ENCODE results near the gene DNER. TPM values are rescaled to one million over a fixed set of nuclear protein-coding genes. Genes with fewer than 3 reads are reported as not detected.
"Not testable (repeated sequence)": the region's sequence is repeated elsewhere in the genome, so short reads cannot be mapped to it uniquely, and the experiment has no call there.

The DNER gene
- total RNA-seq, 1 donor from 2014 or later, result 1.2 TPM

DNA sequence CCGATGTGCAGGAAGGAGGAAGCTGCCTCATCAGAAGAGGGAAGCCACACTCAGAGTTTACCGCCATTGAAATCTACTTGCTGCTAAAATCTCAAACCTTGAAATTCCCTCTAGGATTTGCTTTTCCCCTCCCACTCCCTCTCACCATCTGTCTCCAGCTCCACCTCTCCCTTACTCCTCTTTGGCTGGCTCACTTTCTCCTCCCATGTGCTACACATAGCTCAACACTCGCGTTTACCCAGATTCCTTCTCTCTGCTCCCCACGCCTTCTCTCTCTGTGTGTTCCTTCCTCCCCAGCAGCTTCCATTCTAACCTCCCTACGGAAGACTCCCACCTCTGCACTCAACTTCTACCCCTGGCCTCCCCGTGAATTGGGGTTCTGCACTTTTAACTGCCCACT, 143.1 kb downstream of the DNER start:
- DNase-seq (ENCODE audit: low read depth), result no peak

DNA sequence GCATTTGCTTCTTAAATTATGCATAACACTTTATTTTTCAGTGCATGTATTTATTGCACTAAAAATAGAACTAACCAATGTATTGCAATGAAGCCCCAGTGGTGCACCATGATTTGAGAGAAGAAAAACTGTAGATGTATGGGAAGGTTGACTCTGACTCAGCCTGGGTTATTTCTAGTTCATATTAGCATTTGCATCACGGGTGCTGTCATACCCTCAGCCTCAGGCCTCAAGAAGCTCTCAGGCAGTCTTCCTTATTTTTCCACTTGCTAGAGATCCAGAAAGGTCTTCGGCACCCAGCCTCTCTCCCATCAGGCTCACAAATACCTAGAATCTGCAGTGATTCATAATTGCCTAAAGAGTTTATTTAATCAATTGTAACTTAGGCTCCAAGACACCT, 148.0 kb downstream of the DNER start:
- DNase-seq (ENCODE audit: low read depth), result no peak

DNA sequence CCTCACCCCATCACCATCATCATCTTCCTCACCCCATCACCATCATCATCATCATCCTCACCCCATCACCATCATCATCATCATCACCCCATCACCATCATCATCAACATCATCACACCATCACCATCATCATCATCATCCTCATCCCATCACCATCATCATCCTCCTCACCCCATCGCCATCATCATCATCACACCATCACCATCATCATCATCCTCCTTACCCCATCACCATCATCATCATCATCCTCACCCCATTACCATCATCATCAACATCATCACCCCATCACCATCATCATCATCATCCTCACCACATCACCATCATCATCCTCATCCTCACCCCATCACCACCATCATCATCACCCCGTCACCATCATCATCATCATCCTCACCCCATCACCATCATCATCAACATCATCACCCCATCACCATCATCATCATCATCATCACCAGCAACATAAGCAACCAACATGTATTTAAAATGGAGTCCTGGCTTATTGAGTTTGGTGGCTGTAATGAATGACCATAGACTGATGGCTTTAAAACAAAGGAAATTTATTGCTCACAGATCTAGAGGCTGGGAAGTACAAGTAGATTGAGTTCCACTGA, 150.0 kb downstream of the DNER start:
- DNase-seq (ENCODE audit: low read depth), result no peak

DNA sequence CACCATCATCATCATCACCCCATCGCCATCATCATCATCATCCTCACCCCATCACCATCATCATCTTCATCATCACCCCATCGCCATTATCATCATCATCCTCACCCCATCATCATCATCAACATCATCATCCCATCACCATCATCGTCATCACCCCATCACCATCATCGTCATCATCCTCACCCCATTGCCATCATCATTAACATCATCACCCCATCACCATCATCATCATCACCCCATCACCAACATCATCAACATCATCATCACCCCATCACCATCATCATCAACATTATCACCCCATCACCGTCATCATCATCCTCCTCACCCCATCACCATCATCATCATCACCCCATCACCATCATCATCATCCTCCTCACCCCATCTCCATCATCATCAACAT, 151.0 kb downstream of the DNER start:
- no peak for DNase-seq (ENCODE audit: low read depth)

DNA sequence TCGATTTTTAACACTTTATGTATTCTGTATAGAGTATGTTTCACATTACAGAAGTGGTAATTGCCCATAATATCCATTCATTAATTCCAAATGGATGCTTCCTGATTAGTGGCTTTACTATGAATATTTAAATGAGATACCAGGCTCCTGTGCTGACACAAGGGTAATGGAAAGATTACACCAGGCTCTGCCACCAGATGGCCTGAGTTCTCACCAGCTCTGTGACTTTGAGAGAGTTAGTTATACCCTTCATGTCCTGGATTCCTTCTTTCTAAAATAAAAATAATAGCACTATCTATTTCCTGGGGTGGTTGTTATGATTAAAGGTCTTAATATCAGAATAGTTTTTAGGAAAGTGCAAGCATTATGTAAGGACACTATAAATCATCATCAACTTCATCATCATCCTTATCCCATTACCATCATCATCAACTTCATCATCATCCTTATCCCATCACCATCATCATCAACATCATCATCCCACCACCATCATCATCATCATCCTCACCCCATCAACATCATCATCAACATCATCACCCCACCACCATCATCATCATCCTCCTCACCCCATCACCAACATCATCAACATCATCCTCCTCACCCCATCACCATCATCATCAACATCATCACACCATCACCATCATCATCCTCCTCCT, 151.8 kb downstream of the DNER start:
- DNase-seq (ENCODE audit: low read depth), result no peak

DNA sequence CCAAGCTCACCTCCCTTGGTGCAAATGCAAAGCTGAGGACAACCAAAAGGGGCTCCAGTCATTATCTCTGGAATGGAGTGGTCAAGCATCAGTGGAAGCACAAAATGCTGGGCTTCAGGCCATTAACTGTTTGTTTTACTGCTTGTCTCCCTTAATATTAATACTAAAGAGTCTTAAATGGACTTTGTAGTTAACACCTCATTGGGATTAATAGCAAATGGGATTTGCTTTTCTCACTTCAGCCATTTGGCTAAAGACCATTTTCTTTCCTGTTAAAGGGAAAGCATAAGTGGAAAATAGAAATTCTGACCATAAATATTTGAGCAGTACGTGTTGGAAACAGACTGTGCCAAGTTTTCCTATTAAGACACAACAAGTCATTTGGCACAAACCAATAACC, 154.4 kb downstream of the DNER start:
- no peak for DNase-seq (ENCODE audit: low read depth)

DNA sequence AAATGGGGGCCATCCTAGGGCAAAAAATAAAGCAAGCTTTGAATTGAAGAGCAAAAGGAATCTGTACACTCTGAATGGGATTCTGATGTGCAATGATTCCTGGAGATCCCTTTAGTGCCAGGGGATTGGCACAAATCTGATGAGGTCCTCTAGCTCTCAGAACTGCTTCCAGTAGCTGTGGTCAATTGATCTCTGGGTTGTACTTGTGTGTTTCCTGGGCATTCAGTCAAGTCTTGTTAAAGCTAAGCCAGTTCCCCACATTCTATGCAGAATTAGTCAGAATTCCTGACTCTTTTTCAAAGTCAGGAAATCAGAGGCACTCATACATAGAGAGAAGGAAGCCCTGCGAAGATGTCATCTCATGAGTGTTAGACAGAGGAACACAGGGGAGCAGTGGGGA, 161.3 kb downstream of the DNER start:
- DNase-seq (ENCODE audit: low read depth), result no peak

DNA sequence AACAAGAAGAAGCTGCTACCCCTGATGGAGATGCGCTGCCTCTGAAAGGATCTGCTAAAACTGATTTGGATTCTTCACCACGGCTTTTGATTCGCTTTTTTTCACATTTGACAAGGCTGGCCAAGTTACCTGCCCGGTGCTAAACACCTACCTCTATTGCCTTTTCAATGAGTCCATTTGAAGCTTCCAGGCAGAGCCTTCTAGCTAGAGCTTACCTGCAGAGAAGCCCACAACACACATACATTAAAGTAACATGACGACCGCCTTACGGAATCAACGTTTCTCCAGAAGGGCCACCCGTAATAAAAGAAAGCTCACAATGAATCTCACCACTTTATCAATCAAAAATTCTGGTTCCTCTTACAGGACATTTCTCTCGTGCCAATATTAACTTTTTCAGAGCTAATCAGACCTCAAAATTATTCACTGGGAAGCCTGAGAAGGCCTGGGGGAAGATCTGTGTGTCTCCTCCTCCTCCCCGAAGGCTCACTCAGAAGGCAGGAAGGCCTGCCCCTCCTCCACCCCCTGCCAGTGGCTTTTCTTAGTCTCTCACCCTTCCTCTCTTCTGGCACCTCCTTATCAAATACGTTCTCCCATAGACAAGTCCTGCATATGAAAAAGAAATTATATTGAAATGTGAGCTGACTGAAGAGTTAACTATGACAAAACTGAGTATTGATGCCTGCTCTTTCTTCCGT, 171.0 kb downstream of the DNER start:
- DNase-seq (ENCODE audit: low read depth), result no peak

DNA sequence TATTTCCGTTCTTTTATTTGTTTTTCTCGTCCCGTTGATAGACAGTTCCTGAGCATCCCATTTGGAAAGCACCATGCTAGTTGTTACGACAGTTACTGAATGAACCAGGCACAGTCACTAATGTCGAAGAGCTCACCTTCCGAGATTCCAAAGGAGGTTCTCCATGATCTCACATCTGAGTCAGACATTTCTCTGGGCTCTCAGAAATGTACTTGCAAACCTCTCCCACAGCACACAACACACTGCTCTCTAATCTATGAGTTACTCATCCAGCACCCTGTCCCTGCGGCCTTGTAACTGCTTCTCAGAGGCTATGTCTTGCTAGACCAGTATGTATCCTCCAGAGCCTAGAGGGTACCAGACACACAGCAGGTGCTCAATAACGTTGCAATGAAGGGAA, 174.7 kb downstream of the DNER start:
- no peak for DNase-seq (ENCODE audit: low read depth)

DNA sequence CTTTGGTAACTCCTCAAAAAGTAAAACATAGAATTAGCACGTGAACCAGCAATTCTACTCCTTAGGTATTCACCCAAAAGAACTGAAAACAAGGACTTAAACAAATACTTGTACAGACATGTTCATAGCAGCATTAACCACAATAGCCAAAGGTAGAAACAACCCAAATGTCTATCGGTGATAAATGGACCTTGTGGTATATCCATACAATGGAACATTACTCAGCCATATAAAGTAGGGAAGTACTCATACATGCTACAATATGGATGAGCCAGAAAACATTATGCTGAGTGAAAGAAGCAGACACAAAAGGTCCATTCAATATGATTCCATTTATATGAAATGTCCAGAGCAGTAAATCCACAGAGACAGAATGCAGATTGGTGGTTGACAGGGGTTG, 182.8 kb downstream of the DNER start:
- no peak for DNase-seq (ENCODE audit: low read depth)

DNA sequence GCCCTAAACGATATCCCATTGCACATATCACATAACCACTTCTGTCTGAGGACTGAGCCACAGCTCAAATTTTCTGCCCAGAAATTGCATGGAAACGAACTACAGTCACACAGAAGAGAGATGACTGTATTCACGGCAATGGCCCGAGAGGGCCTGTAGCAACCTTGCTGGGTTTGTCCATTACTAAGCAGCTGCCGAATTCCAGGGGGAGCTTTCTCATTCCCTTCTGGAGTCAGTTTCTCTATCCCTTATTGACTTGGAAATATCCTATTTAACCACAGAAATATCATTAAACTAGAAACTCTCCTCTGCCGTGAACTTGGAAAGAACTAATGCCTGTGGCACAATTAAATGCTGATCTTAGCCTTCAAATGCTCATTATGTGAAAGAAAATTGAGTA, 183.9 kb downstream of the DNER start:
- no peak for DNase-seq (ENCODE audit: low read depth)

DNA sequence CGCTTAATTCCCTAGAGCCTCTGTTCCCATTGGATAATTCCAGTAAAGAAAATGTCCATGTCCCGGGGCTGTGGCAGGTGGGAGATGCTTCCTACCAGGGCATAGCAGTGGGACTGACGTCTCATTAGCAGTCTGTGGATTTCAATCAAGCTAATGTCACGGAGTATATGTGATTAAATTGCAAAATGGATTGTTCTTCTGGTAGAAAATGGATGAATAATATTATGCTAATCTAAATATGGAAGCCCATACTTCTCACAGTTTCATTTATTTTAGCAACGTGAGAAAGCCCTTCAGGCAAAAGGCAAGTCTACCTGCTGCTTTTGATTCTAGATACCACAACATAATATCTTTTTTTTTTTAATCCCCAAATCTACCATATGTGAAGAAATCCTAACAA, 185.5 kb downstream of the DNER start:
- no peak for DNase-seq (ENCODE audit: low read depth)

DNA sequence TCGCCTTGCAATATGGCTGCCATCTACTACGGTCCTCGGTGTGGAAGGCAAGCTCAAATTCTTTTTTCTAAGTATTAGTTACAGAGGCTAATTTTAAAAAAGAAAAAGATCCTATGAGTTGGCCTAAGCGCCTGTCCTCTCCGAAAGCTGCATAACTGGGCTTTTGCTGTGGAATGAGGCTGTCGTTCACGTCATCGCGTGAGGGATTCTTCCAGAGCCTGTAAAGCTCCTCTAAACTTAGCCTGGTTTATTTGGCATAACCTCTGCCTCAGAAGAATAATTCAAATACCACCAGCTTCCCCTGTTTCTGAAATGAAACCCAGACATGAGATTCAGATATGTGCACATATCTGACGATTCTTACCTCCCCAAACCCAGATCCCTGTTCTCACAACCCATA, 187.4 kb downstream of the DNER start:
- no peak for DNase-seq (ENCODE audit: low read depth)

DNA sequence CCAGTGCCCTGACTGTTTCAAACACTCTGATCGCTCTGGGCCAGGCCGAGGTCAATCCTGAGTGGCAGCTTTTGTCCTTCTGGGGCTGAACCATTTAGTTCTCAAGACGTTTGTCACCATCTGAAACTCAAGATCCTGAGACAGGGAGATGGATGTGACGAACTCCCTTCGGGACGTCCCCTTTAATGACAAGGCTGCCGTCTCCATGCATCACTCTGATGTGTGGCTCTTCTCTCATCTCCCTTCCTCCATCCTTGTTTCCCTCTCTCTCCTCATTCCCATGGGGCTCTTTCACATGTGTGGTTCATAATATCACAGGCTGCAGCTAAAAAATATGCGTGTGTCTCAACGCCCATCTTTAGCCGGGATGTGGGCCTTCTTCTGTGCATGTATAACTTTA, 189.6 kb downstream of the DNER start:
- DNase-seq (ENCODE audit: low read depth), result no peak

DNA sequence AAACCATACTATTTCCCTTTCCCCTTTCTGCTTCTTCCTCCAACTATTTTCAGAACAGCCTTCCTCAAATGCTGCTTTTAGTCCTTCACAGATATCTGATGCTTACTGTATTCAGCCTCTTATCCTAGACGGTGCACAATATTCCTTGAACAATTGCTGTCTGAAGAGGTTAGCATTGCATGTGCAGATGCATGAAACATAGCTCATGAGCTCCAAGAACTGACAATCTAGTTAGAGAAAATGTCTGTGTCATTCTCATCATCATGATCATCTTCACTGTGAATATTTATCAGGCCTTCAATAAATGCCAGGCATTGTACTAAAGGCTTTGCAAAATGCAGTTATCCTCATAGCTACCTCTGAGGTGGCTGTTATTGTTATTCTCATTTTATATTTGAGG, 190.7 kb downstream of the DNER start:
- DNase-seq (ENCODE audit: low read depth), result no peak

DNA sequence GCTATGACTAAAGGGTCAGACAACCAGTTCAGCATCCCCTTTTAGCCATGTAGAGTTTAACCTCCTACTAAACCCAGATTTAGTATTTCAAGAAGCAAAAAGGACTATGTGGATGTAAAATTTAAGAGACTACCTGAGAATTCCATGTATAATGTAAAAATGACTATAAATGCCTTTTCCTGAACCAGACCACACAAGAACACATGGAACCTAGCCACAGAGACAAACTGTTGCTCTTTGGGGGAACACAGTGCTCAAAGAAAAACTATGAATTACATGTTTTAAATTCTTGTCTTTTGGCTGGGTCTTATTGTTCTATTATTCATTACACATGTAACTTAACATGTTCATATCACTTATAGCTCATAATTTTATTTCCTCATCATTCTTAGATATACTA, 192.8 kb downstream of the DNER start:
- DNase-seq (ENCODE audit: low read depth), result no peak

DNA sequence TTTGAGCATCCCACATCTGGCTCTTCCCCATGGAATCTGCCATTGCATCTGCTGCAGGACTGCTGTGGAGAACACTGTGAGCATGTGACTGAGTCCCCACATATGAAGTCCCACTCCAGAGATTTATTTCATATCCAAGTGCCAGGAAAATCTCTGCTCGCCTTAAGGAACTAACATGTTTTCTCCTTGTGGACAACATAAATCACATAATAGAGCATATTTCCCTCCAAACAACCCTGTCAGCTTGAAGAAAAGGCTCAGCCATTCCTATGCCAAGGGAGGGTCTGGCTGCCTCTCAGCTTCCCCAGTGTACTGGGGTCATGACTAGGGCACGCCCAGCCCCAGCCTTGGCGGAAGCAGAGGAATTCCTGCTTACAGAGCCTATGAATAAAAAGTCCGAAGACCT, 193.7 kb downstream of the DNER start:
- no peak for DNase-seq (ENCODE audit: low read depth)

DNA sequence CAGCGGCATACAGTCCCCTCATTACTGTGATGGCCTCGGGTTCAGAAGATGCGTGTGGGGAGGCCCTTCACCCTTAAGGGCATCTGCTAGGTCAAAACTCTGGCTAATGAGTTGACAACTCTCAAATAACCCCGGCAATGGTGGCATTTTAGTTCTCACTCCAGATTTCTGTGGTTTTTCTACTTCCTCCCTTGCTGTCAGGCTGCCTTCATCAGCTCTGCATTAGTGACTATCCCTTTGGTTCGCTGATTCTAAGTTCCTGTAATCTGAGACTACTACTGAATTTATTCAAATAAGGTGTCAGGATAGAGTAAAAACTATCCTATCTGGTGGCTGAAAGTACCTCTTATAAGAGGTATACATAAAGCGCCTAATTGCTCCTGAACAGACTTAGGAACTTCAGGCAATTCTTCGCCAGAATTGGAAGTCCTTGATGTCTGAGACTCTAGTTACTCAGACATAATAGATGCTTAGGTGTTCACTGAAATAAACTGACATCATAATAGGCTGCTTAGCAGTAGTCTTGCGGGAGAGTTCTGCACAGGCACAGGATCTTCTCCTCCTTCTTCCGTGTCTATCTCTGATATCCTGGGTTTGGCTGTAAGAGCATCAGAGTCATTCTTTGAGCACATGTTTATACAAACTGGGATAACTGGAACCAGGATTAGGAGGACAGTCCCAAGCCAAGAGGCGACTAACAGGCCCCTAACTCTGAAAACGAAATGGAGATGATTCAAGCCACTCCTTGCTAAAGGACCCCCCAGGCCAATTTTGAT, 194.5 kb downstream of the DNER start:
- no peak for DNase-seq (ENCODE audit: low read depth)

DNA sequence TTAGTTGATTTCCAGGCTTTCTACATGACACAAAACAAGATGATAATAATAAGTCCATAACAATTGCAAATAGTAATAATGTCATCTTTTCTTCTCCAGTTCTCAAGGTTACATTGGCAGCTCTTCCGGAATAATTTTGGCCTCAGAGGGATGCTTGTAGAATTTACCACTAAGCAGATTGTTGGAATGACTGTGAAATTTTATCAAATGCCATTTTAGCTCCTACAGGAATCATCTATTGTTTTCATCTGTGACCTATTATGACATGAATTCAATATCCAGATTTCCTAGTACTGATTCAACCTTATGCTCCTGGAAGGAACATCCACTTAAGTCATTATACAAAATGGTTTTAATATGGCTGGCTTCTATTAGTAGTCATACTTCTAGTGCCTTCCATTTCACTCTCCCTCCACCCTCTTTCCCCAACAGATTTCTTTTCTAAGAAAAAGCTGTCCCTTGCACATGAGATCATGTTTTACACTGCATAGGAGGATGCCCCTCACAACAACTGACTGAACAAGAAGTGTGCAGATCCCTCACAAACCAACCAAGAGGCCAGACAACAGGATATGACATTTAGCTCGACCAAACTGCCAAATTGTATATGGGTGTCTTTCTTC, 200.0 kb downstream of the DNER start:
- no peak for DNase-seq (ENCODE audit: low read depth)

DNA sequence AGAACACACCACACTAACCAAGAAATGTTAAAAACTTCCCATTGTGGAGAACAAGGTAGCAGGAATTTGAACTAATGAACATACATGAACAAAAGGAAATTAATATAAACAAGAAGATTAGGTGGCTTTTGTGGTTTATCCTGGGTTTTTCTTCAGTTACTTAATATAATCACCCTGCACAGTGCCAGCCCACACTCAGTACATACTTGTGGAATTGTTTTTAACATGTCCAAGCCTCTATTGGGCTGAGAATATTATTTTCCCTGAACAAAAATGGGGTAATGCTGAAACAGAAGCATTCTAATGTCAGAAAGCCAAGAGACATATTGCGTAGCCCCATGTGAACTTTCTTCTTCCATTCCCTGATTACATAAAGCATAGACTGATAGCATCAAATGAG, 202.8 kb downstream of the DNER start:
- no peak for DNase-seq (ENCODE audit: low read depth)

DNA sequence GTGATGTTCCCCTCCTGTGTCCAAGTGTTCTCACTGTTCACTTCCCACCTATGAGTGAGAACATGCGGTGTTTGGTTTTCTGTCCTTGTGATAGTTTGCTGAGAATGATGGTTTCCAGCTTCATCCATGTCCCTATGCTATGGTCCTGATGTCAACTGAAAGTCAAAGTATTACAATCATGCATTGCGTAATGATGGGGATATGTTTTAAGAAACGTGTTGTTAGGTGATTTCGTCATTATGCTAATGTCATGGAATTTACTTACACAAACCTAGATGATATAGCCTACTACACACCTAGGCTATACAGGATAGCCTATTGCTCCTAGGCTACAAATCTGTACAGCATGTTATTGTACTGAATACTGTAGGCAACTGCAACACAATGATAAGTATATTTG, 207.7 kb downstream of the DNER start:
- not testable (repeated sequence) for DNase-seq (ENCODE audit: low read depth)

DNA sequence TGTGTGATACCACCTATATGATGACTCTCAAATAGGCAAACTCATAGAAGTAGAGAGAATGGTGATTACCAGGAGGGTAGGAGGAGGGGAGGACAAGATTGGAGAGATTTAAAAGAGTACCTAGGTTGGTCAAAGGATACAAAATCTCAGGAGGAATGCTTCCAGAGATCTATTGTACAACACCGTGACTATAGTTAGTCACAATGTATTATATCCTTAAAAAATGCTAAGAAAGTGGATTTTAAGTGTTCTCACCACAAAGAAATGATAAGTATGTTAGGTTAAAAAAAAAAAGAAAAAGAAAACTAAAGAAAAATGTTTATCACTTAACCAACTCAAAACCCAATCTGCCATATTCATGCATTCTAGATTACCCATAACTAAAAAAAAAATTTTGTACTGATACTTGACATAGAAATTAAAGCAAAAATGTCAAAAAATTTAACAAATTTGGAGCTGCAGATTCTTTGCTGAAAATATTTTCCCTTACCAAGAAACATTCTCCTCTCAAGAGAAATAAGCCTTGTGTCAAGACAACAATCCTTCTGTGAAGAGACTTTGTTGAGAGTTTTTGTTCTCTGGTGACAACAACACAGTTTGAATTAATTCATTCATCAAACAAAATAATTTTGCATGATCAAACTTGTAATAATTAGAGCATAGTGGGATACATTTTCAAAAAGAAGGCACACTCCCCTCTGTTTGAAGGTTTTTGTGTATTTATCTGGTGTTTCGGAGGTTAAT, 213.1 kb downstream of the DNER start:
- DNase-seq (ENCODE audit: low read depth), result no peak
